NCI-H2171 treated with DMSO at 0.1 percent for 48 hours (cell line): ENCODE measurements around the gene ZBED3.

Source experiments
- DNase-seq: peaks from one replicate; lab custom pipeline; 2025; lab: John Stamatoyannopoulos, UW

ZBED3 gene

DNA sequence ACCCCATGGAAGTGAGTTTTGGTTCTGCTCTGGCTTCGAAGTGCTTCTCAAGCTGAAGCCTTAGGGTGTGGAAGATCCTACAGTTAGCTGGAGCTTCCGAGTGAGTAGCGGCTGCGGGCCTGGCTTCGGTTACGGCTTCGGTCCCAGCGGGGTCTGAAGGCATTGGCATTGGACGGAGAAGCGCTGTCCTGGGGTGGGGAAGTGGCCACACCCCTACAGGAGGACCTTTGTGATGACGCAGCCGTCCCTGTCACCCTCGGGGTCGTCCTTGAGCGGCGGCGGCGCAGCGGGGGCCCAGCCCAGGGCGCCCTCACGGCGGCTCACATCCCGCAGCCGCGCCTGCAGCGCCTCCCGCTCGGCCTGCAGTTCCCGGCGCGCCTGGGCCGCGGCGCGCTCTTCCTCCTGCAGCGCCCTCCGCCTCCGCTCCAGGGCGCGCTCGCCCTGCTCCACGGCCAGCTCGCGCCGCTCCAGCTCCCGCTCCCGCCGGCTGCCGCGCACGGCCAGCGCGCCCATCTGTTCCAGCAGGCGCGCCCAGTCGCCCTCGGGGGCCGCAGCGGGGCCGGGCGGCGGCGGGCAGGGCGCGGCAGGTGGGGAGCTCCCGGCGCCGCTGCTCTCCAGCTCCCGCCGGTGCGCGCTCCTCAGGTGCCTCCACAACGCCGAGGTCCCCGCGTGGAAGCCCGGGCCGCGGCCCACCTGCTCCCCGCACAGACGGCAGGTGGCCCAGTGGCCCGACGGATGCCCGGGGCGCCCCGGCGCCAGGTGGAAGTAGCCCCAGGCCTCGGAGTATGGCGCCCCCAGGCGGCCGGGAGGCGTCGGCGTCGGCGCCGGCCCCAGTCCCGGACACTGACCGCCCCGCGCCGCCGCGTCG, 9.9 kb downstream of the ZBED3 start:
- DNase-seq: no peak

DNA sequence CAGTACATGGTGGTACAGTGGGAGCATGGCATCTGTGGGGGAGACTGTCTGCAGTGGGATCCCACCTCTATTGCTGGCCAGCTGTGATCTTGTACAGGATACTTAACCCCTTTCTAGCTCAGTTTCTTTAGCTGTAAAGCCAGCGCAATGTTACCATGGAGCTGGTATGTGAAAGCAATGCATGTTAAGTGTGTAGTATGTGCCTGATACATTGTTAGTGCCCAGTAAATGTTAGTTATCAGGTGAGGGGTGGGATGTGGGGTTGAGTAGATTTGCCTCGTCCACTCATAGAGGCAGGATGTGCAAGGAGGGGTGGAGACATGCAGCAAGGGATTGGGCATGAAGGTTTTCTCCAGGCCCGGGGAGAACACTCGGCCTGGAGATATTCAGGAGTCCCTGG, 12.3 kb downstream of the ZBED3 start:
- no peak for DNase-seq

DNA sequence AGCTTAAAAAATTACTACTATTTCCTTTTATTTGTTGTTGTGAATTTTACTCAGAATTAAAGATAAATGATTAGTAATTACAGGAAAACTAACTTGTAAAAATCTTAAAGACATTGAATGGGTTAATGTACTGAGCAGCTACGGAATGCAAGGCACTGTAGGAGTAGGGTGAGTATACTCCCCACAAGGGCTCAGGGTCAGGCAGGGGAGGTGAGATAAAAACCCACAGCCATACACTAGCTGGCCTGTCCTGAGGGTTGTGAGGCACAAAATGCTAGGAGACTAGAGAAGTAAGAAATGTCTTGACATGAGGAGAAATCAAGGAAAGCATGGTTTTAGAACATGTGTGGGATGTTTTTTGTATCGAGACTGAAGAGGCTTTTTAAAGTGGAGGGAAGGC, 13.4 kb downstream of the ZBED3 start:
- DNase-seq: no peak

GRCh38 chr5:77066823-77067442, 20.2 kb downstream of the ZBED3 start:
- no peak for DNase-seq

- no peak for DNase-seq
These were observed 20.9 kb downstream of the ZBED3 start for GRCh38 chr5:77066184-77066583.

DNA sequence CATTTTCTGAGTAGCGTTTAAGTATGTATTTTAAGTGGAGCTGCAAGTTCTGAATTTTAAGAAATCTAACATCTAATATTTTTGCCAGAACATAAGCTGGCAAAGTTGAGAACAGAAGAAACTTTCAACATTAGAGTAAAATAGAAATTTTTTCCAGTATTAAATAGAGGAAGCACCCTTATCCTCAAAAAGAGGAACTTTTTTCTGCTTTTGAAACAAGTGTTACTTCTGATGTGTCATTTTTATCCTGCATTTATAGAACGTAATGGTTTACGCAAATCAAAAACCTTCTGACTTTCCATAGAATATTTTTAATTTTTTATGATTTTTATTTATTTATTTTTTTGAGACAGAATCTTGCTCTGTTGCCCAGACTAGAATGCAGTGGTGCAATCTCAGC, 21.8 kb downstream of the ZBED3 start:
- DNase-seq: no peak

DNA sequence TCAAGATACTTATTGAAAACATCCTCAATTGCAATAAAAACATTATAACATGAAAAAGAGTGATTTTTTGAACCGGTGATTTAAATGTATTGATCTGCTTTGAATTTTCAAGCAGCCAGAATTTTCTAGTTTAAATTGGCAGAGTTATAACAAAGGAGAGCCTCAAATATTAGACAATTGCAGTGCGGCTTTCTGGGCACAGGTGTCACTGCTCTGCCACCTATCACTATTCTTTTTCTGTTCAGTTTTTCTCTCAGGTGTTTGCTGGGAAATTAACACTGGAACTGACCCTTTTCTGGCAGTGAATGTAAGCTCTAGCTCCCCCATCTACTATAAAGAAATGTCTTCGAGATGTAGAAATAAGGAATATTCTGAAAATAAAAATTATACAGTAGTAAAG, 23.0 kb downstream of the ZBED3 start:
- peak; percentile 4 for DNase-seq

DNA sequence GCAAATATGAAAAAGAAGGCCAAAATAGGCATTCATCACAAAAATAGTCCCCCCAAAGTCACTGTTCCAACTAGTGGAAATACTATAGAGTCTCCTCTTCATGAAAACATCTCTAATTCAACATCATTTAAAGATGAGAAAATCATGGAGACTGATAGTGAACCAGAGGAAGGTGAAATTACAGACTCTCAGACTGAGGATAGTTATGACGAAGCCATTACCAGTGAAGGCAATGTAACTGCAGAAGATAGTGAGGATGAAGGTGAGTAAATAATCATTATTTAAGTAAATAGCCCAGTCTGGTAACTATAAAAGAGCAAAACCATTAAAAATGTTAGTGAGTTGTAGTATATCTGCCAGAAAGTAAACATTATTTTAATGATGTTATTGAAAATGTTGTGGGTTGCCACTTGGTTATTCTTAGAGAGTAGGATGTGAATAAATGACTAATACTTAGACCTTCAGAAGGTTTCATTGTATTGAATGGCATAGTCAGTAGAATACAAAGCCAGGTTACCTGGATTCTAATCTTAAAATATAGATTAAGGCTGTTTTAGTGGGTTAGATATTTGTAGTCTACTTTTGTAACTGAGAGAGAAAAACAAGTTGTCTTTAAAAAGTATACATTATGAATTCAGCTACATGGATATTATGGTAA, 40.5 kb downstream of the ZBED3 start:
- no peak for DNase-seq

DNA sequence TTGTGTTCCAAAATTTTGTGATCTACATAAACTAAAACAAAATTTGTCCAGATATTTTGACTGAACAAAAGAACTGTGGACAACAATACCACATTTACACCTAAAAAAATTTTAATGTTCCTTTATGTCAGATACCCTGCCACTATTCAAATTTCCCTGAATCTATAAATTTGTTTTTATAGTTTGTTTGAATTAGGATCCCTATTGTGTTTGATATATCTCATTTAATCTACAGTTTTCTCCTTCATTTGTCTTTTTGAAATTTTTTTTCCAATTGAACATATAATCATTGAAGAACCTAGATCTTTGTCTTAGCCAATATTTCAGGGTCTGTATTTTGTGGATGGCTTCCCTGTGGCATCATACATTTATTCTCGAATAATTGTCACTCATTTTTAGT, 51.1 kb downstream of the ZBED3 start:
- no peak for DNase-seq

- no peak for DNase-seq
These were observed 53.7 kb downstream of the ZBED3 start for GRCh38 chr5:77033338-77033737.

- no peak for DNase-seq
These were observed 54.5 kb downstream of the ZBED3 start for GRCh38 chr5:77032635-77033034.

- DNase-seq: no peak
These were observed 55.2 kb downstream of the ZBED3 start for GRCh38 chr5:77031891-77032290.

GRCh38 chr5:77030097-77031071, 56.7 kb downstream of the ZBED3 start, which contains the start of gene AGGF1:
TSS of gene AGGF1 (plus strand) at chr5:77030404. CDS start at chr5:77030767, 363 bp downstream.
- DNase-seq: peak; percentile 92

- no peak for DNase-seq
These were observed 57.7 kb downstream of the ZBED3 start for GRCh38 chr5:77029376-77029885.

GRCh38 chr5:77028631-77029375, 58.3 kb downstream of the ZBED3 start:
- no peak for DNase-seq

GRCh38 chr5:77024490-77024889, 62.6 kb downstream of the ZBED3 start:
- no peak for DNase-seq

DNA sequence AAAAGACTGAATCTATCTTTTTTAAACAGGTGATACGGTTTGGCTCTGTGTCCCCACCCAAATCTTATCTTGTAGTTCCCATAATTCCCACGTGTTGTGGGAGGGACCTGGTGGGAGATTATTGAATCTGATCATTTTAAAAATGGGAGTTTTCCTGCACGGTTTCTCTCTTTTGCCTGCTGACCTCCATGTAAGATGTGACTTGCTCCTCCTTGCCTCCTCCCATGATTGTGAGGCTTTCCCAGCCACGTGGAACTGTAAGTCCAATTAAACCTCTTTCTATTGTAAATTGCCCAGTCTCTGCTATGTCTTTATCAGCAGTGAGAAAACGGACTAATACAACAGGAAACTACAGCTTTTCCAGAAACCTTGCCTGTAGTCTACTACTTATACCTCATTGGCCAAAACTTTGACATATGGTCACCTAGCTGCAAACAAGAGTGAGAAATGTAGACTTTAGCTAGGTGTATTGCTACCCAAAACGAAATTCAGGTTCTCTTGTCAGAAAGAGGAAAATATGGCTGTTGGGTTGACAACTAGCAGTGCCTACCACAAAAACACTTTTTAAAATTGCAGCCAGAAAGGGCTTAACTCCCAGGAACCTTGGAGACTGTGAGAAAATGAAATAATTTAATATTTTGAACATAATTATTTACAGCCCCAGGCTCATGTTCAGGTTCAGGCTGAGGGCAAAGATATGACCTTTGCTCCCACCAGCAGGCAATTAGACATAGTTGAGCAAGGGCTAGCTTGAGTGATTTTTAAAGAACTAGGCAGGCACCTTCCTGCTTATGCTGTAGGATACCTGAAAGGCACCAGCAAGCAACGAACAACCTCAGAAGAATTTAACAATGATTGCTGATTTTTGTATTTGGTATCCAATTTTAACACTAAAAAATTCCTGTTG, 64.3 kb downstream of the ZBED3 start:
- DNase-seq: no peak
